ENCODE measurements around the gene FOXRED1. TPM values are rescaled to one million over a fixed set of nuclear protein-coding genes. Genes with fewer than 3 reads are reported as not detected.

The FOXRED1 gene
- total and polyA plus RNA-seq, 10 of the 15 experiments (the other 5 are each of a cell fraction or from before 2014, with no cell fraction given): 9.9 to 67.7 (median 38.0) TPM

GRCh38 chr11:126277780-126278179, 8.8 kb downstream of the FOXRED1 start:
- FAIRE-seq (no peak), DNase-seq (ENCODE audit: low read depth, low spot score) (no peak), ATAC-seq (no peak)
- intact Hi-C loops (cut with micrococcal nuclease; ENCODE audit: unreplicated experiment) (no loop called here), in situ Hi-C loops (cut with MboI) (no loop called here)
- H3K27ac ChIP-seq (ENCODE audit: control insufficient read depth, insufficient read depth): no peak overlapping the region
- no peaks in the 10 kb centered on the region for H4K20me1 ChIP-seq (ENCODE audit: control insufficient read depth, insufficient read depth)
- peaks cover 7% of the 10 kb centered on the region for H3K4me1 ChIP-seq (ENCODE audit: control insufficient read depth, insufficient read depth, low read length)
- TF ChIP-seq SMARCA5 (IDR thresholded peaks at IDR 0.05): no peak
- TF ChIP-seq ZZZ3 (IDR thresholded peaks at IDR 0.05; ENCODE audit: control insufficient read depth, insufficient read length, low read depth): no peak
- no peak for TF ChIP-seq BRCA1 (IDR thresholded peaks at IDR 0.05; ENCODE audit: low read depth, low read length)
- no peak for TF ChIP-seq EED (IDR thresholded peaks at IDR 0.05; ENCODE audit: low read depth)
- TF ChIP-seq PBX3 (IDR thresholded peaks at IDR 0.05; ENCODE audit: insufficient replicate concordance, low read depth, low read length): no peak
- TF ChIP-seq EP300 (IDR thresholded peaks at IDR 0.05; ENCODE audit: borderline replicate concordance in 1 of 2, control insufficient read depth in 1 of 2, low read depth in 2 of 2, low read length in 2 of 2): no peak
- TF ChIP-seq FOS (IDR thresholded peaks at IDR 0.05; ENCODE audit: borderline replicate concordance, extremely low read depth, insufficient read length): no peak
- TF ChIP-seq PML (IDR thresholded peaks at IDR 0.05; ENCODE audit: low read length): no peak
- no peak for TF ChIP-seq POLR2AphosphoS2 (IDR thresholded peaks at IDR 0.05; ENCODE audit: low read depth, low read length)
- TF ChIP-seq STAT3 (IDR thresholded peaks at IDR 0.05; ENCODE audit: low read depth, low read length): no peak
- no peak for TF ChIP-seq SP1 (IDR thresholded peaks at IDR 0.05; ENCODE audit: low read depth, low read length)
- TF ChIP-seq LARP7 (IDR thresholded peaks at IDR 0.05): no peak
- no peak for TF ChIP-seq NKRF (conservative IDR thresholded peaks at IDR 0.05)
- TF ChIP-seq CHD1 (IDR thresholded peaks at IDR 0.05; ENCODE audit: low read depth, low read length): no peak
- no peak for TF ChIP-seq CBX5 (IDR thresholded peaks at IDR 0.05; ENCODE audit: low read depth)
- TF ChIP-seq SIX5 (IDR thresholded peaks at IDR 0.05; ENCODE audit: low read depth, low read length, severe bottlenecking): no peak
- TF ChIP-seq MEF2A (IDR thresholded peaks at IDR 0.05; ENCODE audit: insufficient read depth, low read depth, low read length): no peak
- no peak for TF ChIP-seq ELK1 (IDR thresholded peaks at IDR 0.05; ENCODE audit: low read depth, low read length)
- no peak for TF ChIP-seq POU2F2 (IDR thresholded peaks at IDR 0.05; ENCODE audit: borderline replicate concordance, low read depth, low read length)
- TF ChIP-seq RBBP5 (conservative IDR thresholded peaks at IDR 0.05): no peak
- no peak overlapping the region for H3K4me3 ChIP-seq
- H3K4me2 ChIP-seq (ENCODE audit: control insufficient read depth, insufficient read depth): no peak overlapping the region
- ChIA-PET RAD21 (ENCODE audit: unreplicated experiment) (no interaction called here), CTCF (no interaction called here), POLR2A (no interaction called here), SMC1A (ENCODE audit: uncharacterized antibody, unreplicated experiment) (no interaction called here)
- WGBS (ENCODE audit: insufficient coverage, insufficient replicate concordance, low lambda C conversion rate, missing lambda C conversion rate): 90% methylated on average over 4 of the region's 4 CpGs
- no peak overlapping the region for H3K9ac ChIP-seq (ENCODE audit: control insufficient read depth, insufficient read depth, low read length)
- no peak overlapping the region for H2AFZ ChIP-seq (ENCODE audit: control insufficient read depth, low read depth, low read length)
- no peaks in the 10 kb centered on the region; the same call in 1 of the 2 replicates for H3K79me2 ChIP-seq (ENCODE audit: control insufficient read depth, insufficient read depth, low read length)
- peaks cover 7 to 18% of the 10 kb centered on the region in 2 experiments for H3K36me3 ChIP-seq (ENCODE audit: control insufficient read depth in 2 of 2, insufficient read depth in 2 of 2, low read length in 1 of 2)
- no peaks in the 10 kb centered on the region for H3K27me3 ChIP-seq (replicated peaks in 1 of 2; ENCODE audit: control insufficient read depth in 2 of 2, insufficient read depth in 2 of 2, low read length in 1 of 2)
- BruUV-seq (replicated peaks): no TSS peak
- H3K9me3 ChIP-seq (replicated peaks; ENCODE audit: control insufficient read depth, insufficient read depth, low read length): no peaks in the 10 kb centered on the region

Measured in GM12878 (cell line).